GM12872 (cell line): ENCODE data around the gene MGAT5.
A peak's percentile ranks its signal among the peaks of the same experiment; 100 is the strongest.

Experiments used
- TF ChIP-seq, protein P1 (sequence below): IDR thresholded peaks from 3 replicates; pipeline ENCODE4 v1.5.1; 2011; ENCODE audit warnings: low read depth, mild to moderate bottlenecking, low read length, moderate library complexity; ENCODE audit not compliant: insufficient read depth

The MGAT5 gene

GRCh38 chr2:134391751-134392160 is 137.9 kb downstream of the MGAT5 start:
- TF ChIP-seq, protein P1, sequence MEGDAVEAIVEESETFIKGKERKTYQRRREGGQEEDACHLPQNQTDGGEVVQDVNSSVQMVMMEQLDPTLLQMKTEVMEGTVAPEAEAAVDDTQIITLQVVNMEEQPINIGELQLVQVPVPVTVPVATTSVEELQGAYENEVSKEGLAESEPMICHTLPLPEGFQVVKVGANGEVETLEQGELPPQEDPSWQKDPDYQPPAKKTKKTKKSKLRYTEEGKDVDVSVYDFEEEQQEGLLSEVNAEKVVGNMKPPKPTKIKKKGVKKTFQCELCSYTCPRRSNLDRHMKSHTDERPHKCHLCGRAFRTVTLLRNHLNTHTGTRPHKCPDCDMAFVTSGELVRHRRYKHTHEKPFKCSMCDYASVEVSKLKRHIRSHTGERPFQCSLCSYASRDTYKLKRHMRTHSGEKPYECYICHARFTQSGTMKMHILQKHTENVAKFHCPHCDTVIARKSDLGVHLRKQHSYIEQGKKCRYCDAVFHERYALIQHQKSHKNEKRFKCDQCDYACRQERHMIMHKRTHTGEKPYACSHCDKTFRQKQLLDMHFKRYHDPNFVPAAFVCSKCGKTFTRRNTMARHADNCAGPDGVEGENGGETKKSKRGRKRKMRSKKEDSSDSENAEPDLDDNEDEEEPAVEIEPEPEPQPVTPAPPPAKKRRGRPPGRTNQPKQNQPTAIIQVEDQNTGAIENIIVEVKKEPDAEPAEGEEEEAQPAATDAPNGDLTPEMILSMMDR, result no peak

DNA sequence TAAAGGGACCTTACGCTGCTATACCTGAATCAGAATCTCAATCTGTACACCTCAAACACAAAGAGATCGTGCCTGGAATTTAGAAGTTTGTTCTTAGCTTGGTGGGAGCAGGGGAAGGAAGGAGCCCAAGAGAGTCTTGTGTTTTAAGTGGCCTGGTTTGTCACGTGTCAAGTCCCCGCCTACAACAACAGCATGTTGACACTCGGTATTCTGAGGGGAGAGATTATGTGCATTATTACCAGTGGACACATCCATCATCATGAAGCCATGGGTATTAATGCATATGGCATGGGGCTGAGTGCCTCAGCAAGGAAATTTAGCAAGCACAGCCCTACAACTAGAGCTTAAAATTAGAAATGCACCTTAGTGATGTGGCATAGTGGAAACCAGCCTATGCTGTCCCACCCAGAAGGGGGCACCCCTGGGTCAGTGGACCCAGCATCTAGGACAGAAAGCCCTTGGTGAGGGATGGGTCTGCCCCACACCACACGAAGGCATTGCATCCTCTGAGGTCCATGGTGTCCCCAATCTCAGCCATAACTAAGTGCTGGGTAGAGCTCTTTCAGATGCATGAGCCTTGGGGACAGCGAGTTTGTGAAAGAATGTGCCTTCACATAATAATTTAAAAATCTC is 138.7 kb downstream of the MGAT5 start:
- TF ChIP-seq, protein P1, result 0 out of 3 replicates have a peak, but pooled peaks have one; percentile 16

DNA sequence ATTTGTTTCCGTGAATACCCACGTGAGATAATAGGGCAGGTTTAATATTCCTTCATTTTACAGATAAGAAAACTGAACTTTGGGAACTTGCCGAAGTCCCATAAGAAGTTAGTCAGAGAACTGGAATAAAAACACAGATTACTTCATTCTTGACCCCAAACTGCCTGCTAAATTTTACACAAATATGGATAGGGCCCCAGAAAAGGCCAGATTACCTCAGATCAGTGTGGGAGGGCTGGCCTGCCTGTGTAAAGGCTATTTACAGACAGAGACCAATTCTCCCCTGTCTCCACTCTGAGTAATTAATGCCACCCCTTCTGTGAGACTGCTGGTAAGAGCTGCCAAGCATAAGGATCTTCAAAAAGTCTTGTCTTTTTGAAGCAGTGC is 139.2 kb downstream of the MGAT5 start:
- TF ChIP-seq, protein P1, result no peak

GRCh38 chr2:134395779-134396178 is 141.9 kb downstream of the MGAT5 start:
- TF ChIP-seq, protein P1, result no peak

DNA sequence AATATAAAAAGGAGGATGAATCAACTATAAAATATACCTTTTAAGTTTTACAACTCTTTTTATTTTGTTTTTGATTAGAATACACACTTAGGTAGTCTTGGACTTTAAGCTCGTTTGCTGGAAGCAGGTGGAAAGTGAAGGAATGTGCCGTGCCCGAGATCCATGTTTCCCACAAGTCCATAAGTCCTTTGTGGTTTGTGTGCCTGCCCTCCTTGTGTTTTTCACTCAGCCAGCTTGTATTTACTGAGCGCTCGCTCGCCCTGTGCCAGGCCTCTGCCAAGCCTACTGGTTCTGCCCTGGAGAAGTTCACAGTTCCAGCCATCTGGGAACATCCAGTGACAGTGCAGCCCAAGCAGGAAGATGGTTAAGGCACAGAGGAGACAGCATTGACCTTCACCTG is 142.6 kb downstream of the MGAT5 start:
- TF ChIP-seq, protein P1, result no peak

- TF ChIP-seq, protein P1, result no peak
Observed at GRCh38 chr2:134397146-134397896, 143.4 kb downstream of the MGAT5 start.

DNA sequence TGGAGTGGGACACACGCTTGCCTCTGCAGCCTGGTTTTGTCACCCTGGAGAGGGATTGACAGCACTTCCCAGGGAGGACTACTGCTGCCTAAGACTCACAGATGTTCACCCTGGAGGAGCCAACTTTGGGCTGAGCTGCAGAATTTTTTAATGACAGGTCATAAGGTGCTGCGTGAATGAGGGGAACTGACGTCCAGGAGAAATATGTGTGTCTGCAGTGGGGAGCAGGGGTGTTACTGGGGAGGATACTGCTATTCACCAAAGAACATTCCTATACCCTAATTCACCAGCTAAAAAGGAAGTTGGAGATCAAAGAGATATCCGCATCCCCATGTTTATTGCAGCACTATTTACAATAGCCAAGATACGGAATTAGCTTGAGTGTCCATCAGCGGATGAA is 144.4 kb downstream of the MGAT5 start:
- TF ChIP-seq, protein P1, result no peak
